BE2C (cell line): Measurements from ENCODE around the gene FAM83D.
"Not testable (repeated sequence)": the region's sequence is repeated elsewhere in the genome, so short reads cannot be mapped to it uniquely, and the experiment has no call there.

Experiments used
- DNase-seq: peaks from one replicate; pipeline ENCODE4 v3.0.0-alpha.2; 2020
- H3K27me3 ChIP-seq: fragments of 250-450 bp; sonication (Bioruptor Pico); 2 replicates; pipeline ENCODE4 v1.5.1; 2020; ENCODE audit warnings: mild to moderate bottlenecking
- H3K36me3 ChIP-seq: fragments of 250-450 bp; sonication (Bioruptor Pico); 2 replicates; pipeline ENCODE4 v1.5.1; 2020; ENCODE audit warnings: mild to moderate bottlenecking
- H3K4me1 ChIP-seq: fragments of 250-450 bp; sonication (Bioruptor Pico); 2 replicates; pipeline ENCODE4 v1.5.1; 2020
- H3K4me3 ChIP-seq: 2 replicates; pipeline ENCODE4 v1.5.1; 2011; ENCODE audit warnings: low read depth, low read length
- H3K9me3 ChIP-seq: fragments of 250-450 bp; sonication (Bioruptor Pico); 2 replicates; pipeline ENCODE4 v1.5.1; 2020
- CTCF ChIP-seq: IDR thresholded peaks from 2 replicates; pipeline ENCODE4 v1.5.1; 2012; ENCODE audit warnings: mild to moderate bottlenecking, low read depth, low read length

The FAM83D gene

GRCh38 chr20:38985603-38986170 is 59.5 kb downstream of the FAM83D start:
- no peak for DNase-seq

GRCh38 chr20:38986663-38987062 is 60.4 kb downstream of the FAM83D start:
- no peak for DNase-seq
- Histone ChIP-seq H3K9me3 (no peaks in the 10 kb centered on the region), H3K36me3 (peaks cover 22% of the 10 kb centered on the region), H3K4me3 (no peak overlapping the region), H3K27me3 (no peaks in the 10 kb centered on the region), H3K4me1 (no peaks in the 10 kb centered on the region)
- no peak for TF ChIP-seq CTCF

More at GRCh38 chr20:38985603-38986170, 59.5 kb downstream of the FAM83D start:
- H3K4me3 ChIP-seq = no peak overlapping the region
- H3K4me1 ChIP-seq = no peaks in the 10 kb centered on the region
- peaks cover 22% of the 10 kb centered on the region for H3K36me3 ChIP-seq
- H3K27me3 ChIP-seq = no peaks in the 10 kb centered on the region
- TF ChIP-seq CTCF = no peak
- H3K9me3 ChIP-seq = no peaks in the 10 kb centered on the region

GRCh38 chr20:38987777-38988176 is 61.6 kb downstream of the FAM83D start:
- DNase-seq = no peak
- H3K36me3 ChIP-seq = peaks cover 22% of the 10 kb centered on the region
- H3K4me3 ChIP-seq = no peak overlapping the region
- TF ChIP-seq CTCF = no peak
- H3K9me3 ChIP-seq = no peaks in the 10 kb centered on the region
- H3K27me3 ChIP-seq = no peaks in the 10 kb centered on the region
- H3K4me1 ChIP-seq = no peaks in the 10 kb centered on the region

GRCh38 chr20:38990728-38991127 is 64.5 kb downstream of the FAM83D start:
- DNase-seq = no peak
- no peaks in the 10 kb centered on the region for H3K27me3 ChIP-seq
- no peak overlapping the region for H3K4me3 ChIP-seq
- peaks cover 19% of the 10 kb centered on the region for H3K36me3 ChIP-seq
- TF ChIP-seq CTCF = no peak
- no peaks in the 10 kb centered on the region for H3K4me1 ChIP-seq
- H3K9me3 ChIP-seq = no peaks in the 10 kb centered on the region

GRCh38 chr20:38991814-38992704 is 65.8 kb downstream of the FAM83D start:
- H3K4me3 ChIP-seq = no peak overlapping the region
- no peak for DNase-seq
- H3K9me3 ChIP-seq = no peaks in the 10 kb centered on the region
- no peaks in the 10 kb centered on the region for H3K27me3 ChIP-seq
- peaks cover 29% of the 10 kb centered on the region for H3K36me3 ChIP-seq
- TF ChIP-seq CTCF = no peak
- H3K4me1 ChIP-seq = no peaks in the 10 kb centered on the region

GRCh38 chr20:38995536-38996044 is 69.4 kb downstream of the FAM83D start:
- Histone ChIP-seq H3K4me1 (no peaks in the 10 kb centered on the region), H3K36me3 (peaks cover 35% of the 10 kb centered on the region), H3K9me3 (no peaks in the 10 kb centered on the region), H3K27me3 (no peaks in the 10 kb centered on the region), H3K4me3 (no peak overlapping the region)
- TF ChIP-seq CTCF = no peak
- no peak for DNase-seq

GRCh38 chr20:38996866-38997265 is 70.6 kb downstream of the FAM83D start:
- not testable (repeated sequence) for H3K27me3 ChIP-seq, H3K4me1 ChIP-seq, H3K9me3 ChIP-seq, DNase-seq, H3K4me3 ChIP-seq
- peaks cover 35% of the 10 kb centered on the region for H3K36me3 ChIP-seq
